Gastrocnemius medialis (tissue), 4 donors: ENCODE measurements around the gene C9orf50. TPM values are rescaled to one million over a fixed set of nuclear protein-coding genes. Genes with fewer than 3 reads are reported as not detected.

Experiments used
- ATAC-seq, 2 donors: fragments of 150-250 bp; one replicate each; pipeline ENCODE4 v1.9.1; 2016
- DNase-seq, 2 donors: peaks; one replicate each; pipeline ENCODE4 v3.0.0-alpha.2; 2019
- H3K27ac ChIP-seq, 4 donors: fragments of 200-600 bp; sonication (generic); 1 replicate in 1 of 4; 2 replicates in 3 of 4; pipeline ENCODE4 v1.5.1; 2016 to 2018; ENCODE audit warnings: mild to moderate bottlenecking in 2 of 4, moderate library complexity in 1 of 4
- H3K27me3 ChIP-seq, 3 donors: fragments of 200-600 bp; sonication (generic) in 2 of 3; 1 replicate in 1 of 3; 2 replicates in 2 of 3; pipeline versions ENCODE4 v1.5.1 to v1.6.0; 2016 to 2019; ENCODE audit warnings: mild to moderate bottlenecking in 1 of 3, moderate library complexity in 1 of 3
- H3K36me3 ChIP-seq, 2 donors: fragments of 200-600 bp; sonication (generic) in 1 of 2; one replicate each; pipeline ENCODE4 v1.5.1; 2017 to 2018
- H3K4me1 ChIP-seq, 2 donors: fragments of 200-600 bp; sonication (generic) in 1 of 2; one replicate each; pipeline ENCODE4 v1.5.1; 2016 to 2017; ENCODE audit warnings: mild to moderate bottlenecking in 2 of 2
- H3K4me3 ChIP-seq, 4 donors: fragments of 200-600 bp; sonication (generic) in 3 of 4; 1 replicate in 1 of 4; 2 replicates in 3 of 4; pipeline ENCODE4 v1.5.1; 2016 to 2019; ENCODE audit warnings: mild to moderate bottlenecking in 2 of 4
- H3K9me3 ChIP-seq, 3 donors: fragments of 200-600 bp; sonication (generic) in 2 of 3; 1 replicate in 1 of 3; 2 replicates in 2 of 3; pipeline ENCODE4 v1.5.1; 2016 to 2019
- POLR2A ChIP-seq, 2 donors: fragments of 450-650 bp; IDR thresholded peaks; one replicate each; pipeline ENCODE4 v1.6.1; 2017; ENCODE audit warnings: antibody characterized with exemption in 2 of 2, mild to moderate bottlenecking in 2 of 2, moderate library complexity in 2 of 2
- in situ Hi-C, 4 donors: fragments of 200-750 bp; cut with MboI; loops; one replicate each; pipeline versions ENCODE4 v1.15.0 to v1.8.0; 2017; ENCODE audit warnings: low sequenced_read_pairs in 4 of 4
- intact Hi-C: fragments of 100-400 bp; cut with DNase I; formaldehyde crosslinking; loops from one replicate; pipeline ENCODE4 v1.15.1; 2023; ENCODE audit warnings: low total_unique reads
- total RNA-seq, 4 donors: library from RNA; depleted of rRNA; stranded (reverse); fragments of >200 nt; gene quantifications; one replicate each; pipeline versions ENCODE4 v1.1.0 to v1.2.3, GENCODE V29; 2016
- TF ChIP-seq, protein P1 (sequence below), 5 experiments: fragments of 450-650 bp in 3 of 5; fragments of 200-600 bp in 2 of 5; sonication (generic) in 2 of 5; IDR thresholded peaks in 4 of 5; conservative IDR thresholded peaks in 1 of 5; 1 replicate in 4 of 5; 2 replicates in 1 of 5; pipeline ENCODE4 v1.5.1; 2016 to 2019; ENCODE audit warnings: antibody characterized with exemption in 5 of 5, mild to moderate bottlenecking in 3 of 5, moderate library complexity in 3 of 5

C9orf50 gene
- total RNA-seq, 4 donors from 2014 or later: not detected

DNA sequence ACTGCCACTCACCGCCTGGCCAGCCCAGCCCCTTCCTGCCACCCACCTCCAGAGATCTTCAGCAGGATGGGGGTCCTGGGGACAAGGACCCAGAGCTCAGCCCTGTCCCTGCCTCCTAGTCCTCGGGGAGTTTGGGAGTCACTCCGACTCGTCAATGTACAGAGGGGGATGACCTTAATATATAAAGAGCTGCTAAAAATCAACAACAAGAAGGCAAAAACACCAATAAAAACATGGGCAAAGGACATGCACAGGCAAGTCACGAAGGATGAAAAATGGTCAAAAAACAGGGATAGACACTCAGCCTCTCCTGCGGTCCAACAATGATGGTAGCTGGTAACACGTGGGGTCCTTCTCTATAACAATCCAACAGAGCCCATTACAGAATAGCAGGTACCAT lies 25.8 kb upstream of the C9orf50 start:
- TF ChIP-seq, protein P1, sequence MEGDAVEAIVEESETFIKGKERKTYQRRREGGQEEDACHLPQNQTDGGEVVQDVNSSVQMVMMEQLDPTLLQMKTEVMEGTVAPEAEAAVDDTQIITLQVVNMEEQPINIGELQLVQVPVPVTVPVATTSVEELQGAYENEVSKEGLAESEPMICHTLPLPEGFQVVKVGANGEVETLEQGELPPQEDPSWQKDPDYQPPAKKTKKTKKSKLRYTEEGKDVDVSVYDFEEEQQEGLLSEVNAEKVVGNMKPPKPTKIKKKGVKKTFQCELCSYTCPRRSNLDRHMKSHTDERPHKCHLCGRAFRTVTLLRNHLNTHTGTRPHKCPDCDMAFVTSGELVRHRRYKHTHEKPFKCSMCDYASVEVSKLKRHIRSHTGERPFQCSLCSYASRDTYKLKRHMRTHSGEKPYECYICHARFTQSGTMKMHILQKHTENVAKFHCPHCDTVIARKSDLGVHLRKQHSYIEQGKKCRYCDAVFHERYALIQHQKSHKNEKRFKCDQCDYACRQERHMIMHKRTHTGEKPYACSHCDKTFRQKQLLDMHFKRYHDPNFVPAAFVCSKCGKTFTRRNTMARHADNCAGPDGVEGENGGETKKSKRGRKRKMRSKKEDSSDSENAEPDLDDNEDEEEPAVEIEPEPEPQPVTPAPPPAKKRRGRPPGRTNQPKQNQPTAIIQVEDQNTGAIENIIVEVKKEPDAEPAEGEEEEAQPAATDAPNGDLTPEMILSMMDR (IDR thresholded peaks at IDR 0.05 in 4 of 5, conservative IDR thresholded peaks at IDR 0.05 in 1 of 5): no peak
- no peak for TF ChIP-seq POLR2A (IDR thresholded peaks at IDR 0.05)
- Histone ChIP-seq H3K27me3 (no peaks in the 10 kb centered on the region), H3K4me3 (no peak overlapping the region), H3K4me1 (no peaks in the 10 kb centered on the region), H3K27ac (no peak overlapping the region), H3K9me3 (no peaks in the 10 kb centered on the region), H3K36me3 (no peaks in the 10 kb centered on the region)
- in situ Hi-C loops: loop anchor here in 2 of 4 donors (10.0 to 25.0 kb wide), 2 partner anchors 138 to 141 kb away; no protein-coding TSS in a partner anchor
- intact Hi-C loops: no loop called here
- ATAC-seq (no peak), DNase-seq (no peak)

GRCh38 chr9:129646252-129646651 lies 25.4 kb upstream of the C9orf50 start:
- no peaks in the 10 kb centered on the region for H3K27me3 ChIP-seq
- intact Hi-C loops (no loop called here), in situ Hi-C loops (loop anchor here in 2 of 4 donors (10.0 to 25.0 kb wide), 2 partner anchors 139 to 141 kb away; no protein-coding TSS in a partner anchor)
- no peak for DNase-seq
- ATAC-seq: no peak
- no peaks in the 10 kb centered on the region for H3K9me3 ChIP-seq
- peaks cover 0 to 3% of the 10 kb centered on the region in 2 donors for H3K4me1 ChIP-seq
- H3K4me3 ChIP-seq: no peak overlapping the region
- H3K27ac ChIP-seq: no peak overlapping the region
- no peak for TF ChIP-seq POLR2A (IDR thresholded peaks at IDR 0.05)
- TF ChIP-seq, protein P1 (IDR thresholded peaks at IDR 0.05 in 4 of 5, conservative IDR thresholded peaks at IDR 0.05 in 1 of 5): no peak
- no peaks in the 10 kb centered on the region for H3K36me3 ChIP-seq

GRCh38 chr9:129644902-129645301 lies 24.0 kb upstream of the C9orf50 start:
- TF ChIP-seq, protein P1 (IDR thresholded peaks at IDR 0.05 in 4 of 5, conservative IDR thresholded peaks at IDR 0.05 in 1 of 5): no peak
- TF ChIP-seq POLR2A (IDR thresholded peaks at IDR 0.05): no peak
- DNase-seq (no peak), ATAC-seq (no peak)
- H3K36me3 ChIP-seq: no peaks in the 10 kb centered on the region
- no peak overlapping the region for H3K27ac ChIP-seq
- no peaks in the 10 kb centered on the region for H3K27me3 ChIP-seq
- H3K4me3 ChIP-seq: no peak overlapping the region
- in situ Hi-C loops: loop anchor here in 2 of 4 donors (10.0 to 25.0 kb wide), 2 partner anchors 140 to 142 kb away; no protein-coding TSS in a partner anchor
- peaks cover 13 to 16% of the 10 kb centered on the region in 2 donors for H3K4me1 ChIP-seq
- intact Hi-C loops: no loop called here
- no peaks in the 10 kb centered on the region for H3K9me3 ChIP-seq

DNA sequence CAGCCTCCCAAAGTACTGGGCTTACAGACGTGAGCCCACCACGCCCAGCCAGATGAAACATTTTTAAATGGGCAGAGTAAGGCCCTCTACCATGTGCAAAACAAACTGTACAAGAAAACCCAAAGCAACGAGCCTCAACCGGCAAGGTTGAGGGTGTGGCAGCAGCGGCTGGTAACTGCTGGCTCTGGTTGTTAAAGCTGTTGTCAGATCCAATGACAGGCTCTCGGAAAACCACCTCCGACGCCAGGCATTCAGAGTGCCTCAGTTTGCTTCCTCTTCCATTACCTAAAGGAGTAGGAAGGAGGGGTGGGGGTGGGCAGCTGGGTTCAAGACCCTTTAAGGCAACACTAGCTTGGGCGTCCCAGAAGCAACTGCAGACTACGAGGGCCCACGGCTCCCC lies 23.5 kb upstream of the C9orf50 start:
- in situ Hi-C loops (loop anchor here in 2 of 4 donors (10.0 to 25.0 kb wide), 2 partner anchors 140 to 143 kb away; no protein-coding TSS in a partner anchor), intact Hi-C loops (no loop called here)
- Histone ChIP-seq H3K27ac (no peak overlapping the region), H3K4me1 (peaks cover 15 to 21% of the 10 kb centered on the region in 2 donors), H3K27me3 (no peaks in the 10 kb centered on the region), H3K36me3 (no peaks in the 10 kb centered on the region), H3K4me3 (no peak overlapping the region), H3K9me3 (no peaks in the 10 kb centered on the region)
- ATAC-seq (no peak), DNase-seq (no peak)
- TF ChIP-seq, protein P1 (IDR thresholded peaks at IDR 0.05 in 4 of 5, conservative IDR thresholded peaks at IDR 0.05 in 1 of 5): no peak
- TF ChIP-seq POLR2A (IDR thresholded peaks at IDR 0.05): no peak

- Histone ChIP-seq H3K9me3 (no peaks in the 10 kb centered on the region), H3K36me3 (peaks cover 0 to 6% of the 10 kb centered on the region in 2 donors), H3K27me3 (no peaks in the 10 kb centered on the region), H3K27ac (no peak overlapping the region), H3K4me3 (no peak overlapping the region), H3K4me1 (peaks cover 15 to 21% of the 10 kb centered on the region in 2 donors)
- DNase-seq: no peak
- no peak for TF ChIP-seq POLR2A (IDR thresholded peaks at IDR 0.05)
- TF ChIP-seq, protein P1 (IDR thresholded peaks at IDR 0.05 in 4 of 5, conservative IDR thresholded peaks at IDR 0.05 in 1 of 5): no peak
- intact Hi-C loops: no loop called here
- ATAC-seq: no peak
- in situ Hi-C loops: loop anchor here in 2 of 4 donors (10.0 to 25.0 kb wide), 2 partner anchors 141 to 144 kb away; no protein-coding TSS in a partner anchor
Measured at GRCh38 chr9:129643706-129644105, 22.8 kb upstream of the C9orf50 start.
